ENCODE results near the gene TBC1D2B.
A peak's percentile ranks its signal among the peaks of the same experiment; 100 is the strongest.

TBC1D2B gene

DNA sequence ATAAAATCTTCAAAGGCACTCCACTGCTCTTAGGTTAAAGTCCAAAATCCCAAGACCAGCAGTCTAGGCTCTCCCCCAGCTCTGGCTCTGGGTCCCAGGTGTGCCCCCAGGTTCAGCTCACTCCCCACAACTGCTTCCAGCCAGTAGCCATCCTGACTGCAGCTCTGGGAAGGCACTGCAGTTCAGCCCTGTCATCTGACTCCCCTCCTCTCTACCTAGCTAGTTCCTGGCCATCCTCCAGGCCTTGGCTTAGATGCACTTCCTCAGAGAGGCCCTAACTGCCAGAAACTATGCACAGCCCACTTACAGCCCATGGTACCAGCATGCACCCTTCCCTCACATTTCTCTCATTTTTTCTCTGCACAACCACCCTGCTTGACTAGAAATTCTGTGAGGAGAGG lies 25.5 kb downstream of the TBC1D2B start:
- peak in 1 of 2 experiments; percentile 41 for DNase-seq

GRCh38 chr15:78051596-78051995 lies 25.9 kb downstream of the TBC1D2B start:
- no peak for DNase-seq

GRCh38 chr15:78050826-78051225 lies 26.7 kb downstream of the TBC1D2B start:
- no peak for DNase-seq

DNA sequence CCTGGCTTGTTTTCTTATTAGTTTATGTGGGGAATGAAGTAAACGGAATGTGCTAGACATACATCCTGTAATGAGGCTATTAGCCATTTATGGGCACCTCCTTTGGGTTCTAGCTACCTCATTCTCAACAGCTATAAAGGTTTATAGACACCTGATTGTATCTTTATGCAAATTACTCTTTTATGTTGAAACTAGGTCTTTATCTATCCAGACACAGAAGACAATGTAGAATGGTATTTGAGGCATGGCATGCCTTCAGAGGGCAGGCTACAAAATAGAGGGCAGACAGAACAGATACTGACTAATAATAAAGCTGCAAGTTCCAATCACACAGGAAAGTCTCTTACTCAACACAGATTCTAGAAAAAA lies 27.1 kb downstream of the TBC1D2B start:
- DNase-seq = no peak

GRCh38 chr15:78049691-78050440 lies 27.6 kb downstream of the TBC1D2B start:
- DNase-seq = no peak

DNA sequence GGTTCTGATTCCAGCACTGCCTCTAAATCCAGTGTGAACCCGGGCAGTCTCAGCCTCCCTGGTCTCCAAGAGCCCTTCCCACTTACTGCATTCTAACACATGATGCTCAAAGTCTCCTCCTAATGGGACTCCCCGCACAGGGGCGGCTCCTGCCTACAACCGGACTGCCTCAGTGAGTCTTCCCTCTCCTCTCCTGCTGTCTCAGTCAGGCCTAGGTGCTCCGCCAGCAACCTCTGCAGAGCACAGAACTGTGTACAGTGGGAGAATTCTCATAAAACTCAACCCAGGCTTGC lies 28.9 kb downstream of the TBC1D2B start:
- DNase-seq = no peak

GRCh38 chr15:78047761-78048627 lies 29.5 kb downstream of the TBC1D2B start:
- DNase-seq = no peak

- DNase-seq = no peak
Measured at GRCh38 chr15:78046796-78047341, 30.6 kb downstream of the TBC1D2B start.

DNA sequence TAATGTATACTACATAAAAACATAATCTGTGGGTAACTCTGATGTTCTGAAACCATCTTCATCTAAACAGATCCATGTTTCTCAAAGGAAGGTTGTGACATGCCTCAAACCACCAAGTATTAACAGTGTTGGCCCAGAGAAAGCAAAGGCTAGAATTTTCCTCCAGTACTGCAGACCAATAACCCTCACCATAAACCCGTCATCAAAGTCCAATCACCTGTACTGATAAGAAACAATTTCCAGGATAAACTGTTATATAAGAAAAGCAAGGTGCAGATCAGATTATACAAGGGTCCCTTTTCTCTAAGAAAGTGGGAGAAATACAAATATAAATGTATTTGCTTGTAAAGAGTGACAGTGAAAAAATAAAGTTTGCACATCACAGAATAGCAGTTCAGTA lies 32.3 kb downstream of the TBC1D2B start:
- no peak for DNase-seq

- no peak for DNase-seq
Measured at GRCh38 chr15:78044407-78045155, 32.9 kb downstream of the TBC1D2B start.

GRCh38 chr15:78041946-78042345 lies 35.6 kb downstream of the TBC1D2B start:
- DNase-seq = no peak

- no peak for DNase-seq
Measured at GRCh38 chr15:78040653-78041244, 36.8 kb downstream of the TBC1D2B start.

DNA sequence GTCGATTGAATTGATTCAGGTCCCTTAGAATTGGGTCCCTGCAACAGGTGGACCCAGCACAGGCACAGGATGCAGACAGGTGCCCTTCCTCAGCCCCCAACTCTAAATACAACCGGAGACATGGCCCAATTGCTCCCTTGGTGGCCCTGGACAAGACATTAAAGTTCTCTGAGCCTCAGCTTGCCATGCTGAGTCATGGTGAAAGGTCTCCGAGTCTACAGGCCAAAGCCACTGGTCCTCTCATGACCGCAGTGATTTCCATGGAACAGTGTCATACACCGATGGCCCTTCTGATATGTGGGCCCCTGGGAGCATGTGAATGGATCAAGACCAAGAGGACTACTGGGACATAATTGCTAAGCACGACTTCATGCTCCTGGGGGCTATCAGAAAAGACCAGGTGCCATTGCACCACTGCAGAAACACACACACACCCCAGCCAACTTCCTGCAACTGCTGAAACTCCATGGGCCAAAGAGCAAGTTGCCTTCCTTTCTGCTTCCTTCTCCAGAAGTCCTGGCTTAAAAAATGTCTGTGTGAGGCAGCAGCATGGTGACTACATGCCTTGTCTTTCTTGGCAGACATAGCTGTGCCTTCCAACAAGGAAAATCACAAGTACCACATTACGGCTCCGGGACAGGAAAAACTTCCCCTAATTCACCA lies 38.8 kb downstream of the TBC1D2B start:
- no peak for DNase-seq

DNA sequence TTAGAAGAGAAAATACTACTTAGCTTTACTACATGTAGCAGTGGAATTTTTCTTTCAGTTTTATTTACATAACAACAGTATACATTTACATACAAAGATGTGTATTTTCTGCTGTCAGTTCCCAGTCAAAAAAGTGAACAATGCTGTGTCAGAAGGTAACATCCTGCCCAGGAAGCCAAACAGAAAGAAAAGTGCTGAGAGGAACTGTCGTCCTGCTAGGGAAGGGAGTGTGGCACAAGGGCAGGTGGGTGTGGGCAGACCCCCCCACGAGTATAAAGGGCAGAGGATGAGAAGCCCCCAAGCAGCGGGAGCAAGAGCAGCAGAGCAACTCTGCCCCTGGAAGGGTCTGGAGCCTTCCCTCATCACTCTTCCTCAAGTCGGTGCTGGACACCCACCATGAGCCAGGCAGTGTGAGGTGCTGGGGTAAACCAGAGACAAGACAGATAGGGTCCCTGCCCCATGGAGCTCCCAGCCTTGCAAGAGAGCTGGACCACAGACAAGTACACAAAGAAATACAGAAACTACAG lies 39.7 kb downstream of the TBC1D2B start:
- DNase-seq = no peak

DNA sequence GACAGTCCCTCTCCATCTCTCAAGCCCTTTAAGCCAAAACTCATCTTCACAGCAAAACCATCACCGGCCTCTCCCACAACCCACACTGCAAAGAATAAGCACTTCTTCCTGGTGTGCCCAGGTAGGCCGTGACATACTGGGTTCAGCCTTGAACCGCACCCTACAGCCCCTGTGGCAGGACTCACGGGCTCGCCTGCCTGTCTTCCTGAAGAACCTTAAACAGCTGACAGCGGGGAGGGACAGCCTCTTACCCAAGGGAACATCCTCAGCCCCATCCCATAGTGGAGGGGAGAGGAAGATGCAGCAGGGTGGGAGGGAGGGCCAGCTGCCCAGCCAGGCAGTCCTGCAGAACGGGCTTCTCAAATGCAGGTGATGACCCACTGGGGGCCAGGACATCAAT lies 40.2 kb downstream of the TBC1D2B start:
- DNase-seq = no peak

DNA sequence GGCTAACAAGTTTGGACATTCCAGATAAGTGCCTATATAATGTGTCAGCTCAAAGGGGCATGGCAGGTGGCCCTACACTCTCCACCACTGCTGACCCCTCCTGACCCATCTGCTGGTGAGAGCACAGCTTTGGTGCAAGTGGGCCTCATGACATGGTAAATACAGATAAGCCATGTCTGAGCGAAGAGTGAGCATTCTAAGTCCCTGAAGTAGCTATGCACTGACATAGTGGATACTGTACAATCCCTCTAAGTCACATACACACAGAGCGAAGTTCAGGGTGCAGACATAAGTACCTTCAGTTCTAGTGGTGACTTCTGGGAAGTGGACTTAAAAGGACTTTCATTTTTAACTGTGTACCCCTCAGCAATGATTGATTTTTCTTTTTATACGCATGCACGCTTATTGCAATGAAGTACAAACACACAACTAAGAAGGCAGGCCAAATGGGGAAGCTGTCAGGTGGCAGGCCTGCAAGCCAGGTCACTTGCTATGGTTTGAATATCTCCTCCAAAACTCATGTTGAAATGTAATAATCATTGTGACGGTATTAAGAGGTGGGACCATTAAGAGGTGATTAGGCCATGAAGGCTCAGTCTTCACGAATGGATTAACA lies 41.5 kb downstream of the TBC1D2B start:
- DNase-seq = no peak

GRCh38 chr15:78035321-78035751 lies 42.2 kb downstream of the TBC1D2B start:
- DNase-seq = no peak

GRCh38 chr15:78034495-78035191 lies 42.9 kb downstream of the TBC1D2B start:
- no peak for DNase-seq

GRCh38 chr15:78033864-78034263 lies 43.6 kb downstream of the TBC1D2B start:
- peak; percentile 51 to 85 for DNase-seq

DNA sequence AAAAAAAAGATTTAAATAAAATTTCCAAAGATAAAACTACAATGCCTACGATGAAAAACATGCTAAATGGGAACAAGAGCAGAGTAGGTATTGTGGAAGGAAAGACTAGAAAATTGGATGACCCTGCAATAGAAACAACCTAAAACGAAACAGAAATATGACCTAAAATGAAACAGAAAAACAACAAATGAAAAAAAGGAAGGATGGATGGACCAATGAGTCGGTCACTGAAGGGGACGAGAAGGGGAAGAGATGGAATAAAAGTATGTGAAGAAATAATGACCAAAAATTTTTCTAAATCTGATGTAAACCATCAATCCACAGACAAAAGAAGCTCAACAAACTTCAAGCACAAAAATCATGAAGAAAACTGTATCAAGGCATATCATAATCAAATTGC lies 44.8 kb downstream of the TBC1D2B start:
- DNase-seq = no peak

DNA sequence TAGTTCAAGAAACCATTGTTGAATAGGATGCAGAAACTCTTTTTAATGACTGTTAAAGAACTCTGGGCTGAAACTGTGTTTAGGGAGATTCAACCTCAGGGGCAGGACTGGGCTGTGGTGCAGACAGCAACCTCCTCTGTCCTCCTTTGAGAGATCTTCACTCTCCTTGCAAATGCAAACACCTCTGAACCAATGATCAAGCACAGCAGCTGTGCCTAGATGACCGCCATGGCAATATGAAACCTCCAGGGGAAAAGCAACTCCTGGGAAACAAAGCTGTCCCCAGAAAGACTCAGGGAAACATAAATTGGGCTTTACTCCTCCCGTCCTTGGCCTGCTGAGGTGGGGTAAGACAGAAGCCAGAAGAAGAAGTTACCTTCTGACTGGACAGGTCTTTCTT lies 52.6 kb downstream of the TBC1D2B start:
- DNase-seq = no peak

Measured in NCI-H2081 (cell line).